GM21526 (cell line): ENCODE results near the gene HLCS.

Experiments
- ATAC-seq: cut with Tn5 transposase; IDR thresholded peaks from one replicate; pipeline ENCODE4 v1.9.1; 2021; ENCODE audit warnings: moderate library complexity; ENCODE audit not compliant: unreplicated experiment, low FRiP score

The HLCS gene

GRCh38 chr21:36856643-36857042 is 109.8 kb downstream of the HLCS start:
- ATAC-seq: no peak

- ATAC-seq: no peak
Measured at GRCh38 chr21:36854391-36854790, 112.1 kb downstream of the HLCS start.

DNA sequence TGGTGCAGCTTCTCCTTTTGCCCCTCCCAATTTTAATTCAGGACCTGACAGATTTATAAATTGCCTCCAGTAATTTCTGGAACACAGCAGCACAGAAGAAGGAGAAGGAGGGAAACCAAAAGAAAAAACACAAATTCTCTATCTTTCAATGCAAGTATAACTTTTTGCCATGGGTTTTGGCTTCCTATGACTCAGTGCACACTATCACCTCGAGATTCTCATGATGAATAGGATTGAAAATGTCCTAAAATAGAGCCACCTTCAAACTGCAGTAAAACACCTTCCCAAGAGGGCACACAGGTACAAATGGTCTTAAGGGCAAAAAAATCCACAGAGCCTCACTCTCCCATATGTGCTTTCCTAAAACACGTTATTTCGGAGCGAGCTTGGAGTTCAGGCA is 113.6 kb downstream of the HLCS start:
- no peak for ATAC-seq

DNA sequence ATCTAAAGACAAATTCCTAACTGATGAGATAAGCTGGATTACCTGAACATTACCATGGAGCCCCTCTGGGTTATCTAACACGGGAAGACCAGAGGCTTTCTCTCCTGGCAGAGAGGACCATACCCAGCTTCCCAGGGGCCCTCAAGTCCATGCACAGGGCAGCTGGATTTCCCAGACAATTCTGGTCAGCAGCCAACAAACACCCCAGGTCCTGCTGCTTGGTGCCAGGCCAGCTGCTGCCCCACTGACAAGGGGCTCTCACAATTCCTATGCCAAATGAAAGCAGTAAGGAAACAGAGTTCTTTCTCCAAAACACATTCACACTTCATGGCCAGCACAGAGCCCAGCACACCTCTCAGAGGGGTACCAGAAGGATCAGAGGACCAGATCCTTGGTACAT is 114.2 kb downstream of the HLCS start:
- no peak for ATAC-seq

DNA sequence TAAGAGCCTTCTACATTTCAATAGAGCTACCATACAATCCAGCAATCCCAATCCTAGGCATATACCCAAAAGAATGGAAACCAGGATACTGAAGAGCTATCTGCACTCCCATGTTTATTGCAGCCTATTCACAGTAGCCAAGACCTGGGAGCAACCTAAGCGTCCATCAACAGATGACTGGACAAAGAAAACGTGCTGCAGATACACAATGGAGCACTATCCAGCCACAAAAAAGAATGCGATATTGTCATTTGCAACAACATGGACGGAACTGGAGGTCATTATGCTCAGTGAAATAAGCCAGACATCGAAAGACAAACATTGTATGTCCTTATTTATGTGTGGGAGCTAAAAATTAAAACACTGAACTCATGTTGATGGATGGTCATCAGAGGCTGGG is 115.3 kb downstream of the HLCS start:
- ATAC-seq: no peak

- no peak for ATAC-seq
Measured at GRCh38 chr21:36850372-36850771, 116.1 kb downstream of the HLCS start.

- no peak for ATAC-seq
Measured at GRCh38 chr21:36849461-36850105, 116.9 kb downstream of the HLCS start.

GRCh38 chr21:36848730-36849274 is 117.7 kb downstream of the HLCS start:
- no peak for ATAC-seq

GRCh38 chr21:36847189-36847588 is 119.3 kb downstream of the HLCS start:
- no peak for ATAC-seq

- no peak for ATAC-seq
Measured at GRCh38 chr21:36846631-36847030, 119.8 kb downstream of the HLCS start.

DNA sequence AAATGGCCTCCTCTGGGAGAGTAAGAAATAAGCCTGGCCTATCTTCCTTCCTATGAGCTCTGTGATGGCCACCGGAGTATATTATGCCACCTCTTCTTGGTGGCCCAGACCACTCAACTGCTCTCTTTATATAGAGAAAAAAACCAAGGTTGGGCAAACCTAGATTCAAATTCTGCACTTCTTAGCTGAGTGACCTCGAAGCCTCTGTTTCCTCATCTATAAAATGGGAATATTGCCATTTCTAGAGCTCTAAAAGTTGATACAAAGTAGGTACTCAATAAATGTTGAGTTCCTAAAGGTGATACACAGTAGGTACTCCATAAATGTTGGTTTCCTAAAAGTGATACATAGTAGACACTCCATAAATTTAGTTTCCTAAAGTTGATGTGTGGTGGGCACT is 120.7 kb downstream of the HLCS start:
- no peak for ATAC-seq

- no peak for ATAC-seq
Measured at GRCh38 chr21:36845070-36845469, 121.4 kb downstream of the HLCS start.

GRCh38 chr21:36841866-36842265 is 124.6 kb downstream of the HLCS start:
- no peak for ATAC-seq

GRCh38 chr21:36839735-36840134 is 126.7 kb downstream of the HLCS start:
- no peak for ATAC-seq

GRCh38 chr21:36839123-36839522 is 127.3 kb downstream of the HLCS start:
- no peak for ATAC-seq

- no peak for ATAC-seq
Measured at GRCh38 chr21:36835383-36835795, 131.1 kb downstream of the HLCS start.

DNA sequence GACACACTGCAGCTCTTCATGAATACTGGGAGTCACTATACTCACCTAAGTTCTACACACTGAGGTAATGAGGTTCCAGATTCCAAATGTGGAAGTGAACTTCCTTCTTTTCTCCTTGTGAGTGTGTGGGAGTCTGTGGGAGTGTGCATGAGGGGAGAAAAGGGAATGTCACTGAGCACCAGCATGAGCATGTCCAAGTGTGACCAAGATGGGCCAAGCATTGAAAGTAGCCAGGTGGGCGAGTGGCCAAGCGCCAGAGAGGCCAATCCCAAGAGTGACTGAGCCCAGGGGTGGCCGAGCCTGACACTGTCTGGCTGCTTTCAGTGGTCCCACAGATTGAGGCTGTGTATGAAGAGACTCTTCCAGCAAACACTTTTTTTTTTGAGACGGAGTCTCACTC is 132.3 kb downstream of the HLCS start:
- no peak for ATAC-seq

DNA sequence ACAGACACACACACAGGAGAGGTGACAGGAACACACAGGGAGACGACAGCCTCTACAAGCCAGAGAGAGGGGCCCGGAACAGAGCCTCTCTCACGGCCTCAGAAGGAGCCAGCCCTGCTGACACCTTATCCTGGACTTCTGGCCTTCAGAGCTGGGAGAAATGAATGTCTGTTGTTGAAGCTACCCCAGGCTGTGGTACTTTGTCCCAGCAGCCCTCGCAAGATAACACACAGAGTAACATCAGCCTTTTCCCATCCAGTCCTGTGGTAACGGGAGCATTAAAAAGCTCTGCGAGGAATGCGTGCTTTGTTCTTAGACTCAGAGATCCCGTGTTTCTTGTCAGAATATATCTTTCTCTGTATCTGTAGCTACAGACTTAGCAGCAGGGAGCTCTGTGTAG is 136.4 kb downstream of the HLCS start:
- ATAC-seq: no peak

DNA sequence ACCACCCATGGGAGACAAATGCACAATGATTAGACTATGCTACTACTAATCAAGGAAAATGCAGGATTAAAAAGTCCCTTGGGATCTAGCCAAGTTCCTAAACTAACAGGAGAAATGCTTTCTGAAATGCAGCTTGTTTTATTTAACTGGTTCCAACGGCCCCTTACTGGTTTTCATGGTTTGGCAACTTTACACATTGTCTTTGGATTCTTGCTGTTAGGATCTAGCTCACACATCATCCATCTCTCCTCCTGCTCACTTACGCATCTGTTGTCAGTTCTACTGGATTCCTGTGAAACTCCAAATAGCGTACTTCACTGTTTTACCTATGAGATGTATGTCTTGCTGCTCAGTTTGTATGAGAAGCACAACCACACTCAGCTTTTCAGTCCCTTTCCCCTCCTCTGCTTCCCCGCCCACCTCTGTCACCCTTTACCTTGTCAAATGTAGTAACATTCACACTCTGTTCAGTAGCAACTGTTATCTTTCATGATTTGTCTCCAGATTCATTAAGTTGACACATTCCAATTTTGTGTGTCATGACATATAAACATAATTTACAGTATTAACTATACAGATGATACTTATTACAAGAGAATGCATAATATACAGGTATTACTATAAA is 137.5 kb downstream of the HLCS start:
- no peak for ATAC-seq

- no peak for ATAC-seq
Measured at GRCh38 chr21:36828208-36828607, 138.3 kb downstream of the HLCS start.

- no peak for ATAC-seq
Measured at GRCh38 chr21:36825658-36826057, 140.8 kb downstream of the HLCS start.

DNA sequence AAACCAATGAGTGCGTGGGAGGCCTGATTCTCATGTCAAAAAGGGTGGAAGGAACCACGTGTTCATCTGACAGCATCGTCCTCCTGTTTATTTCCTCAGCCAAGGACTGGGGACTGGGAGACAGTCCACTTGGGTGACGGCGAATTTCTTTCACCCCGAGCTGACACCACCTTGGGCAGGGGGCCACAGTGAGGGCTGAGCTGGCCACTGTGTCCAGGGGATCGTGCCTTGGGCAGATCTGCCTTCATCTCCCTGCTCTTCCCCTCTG is 145.5 kb downstream of the HLCS start:
- no peak for ATAC-seq
